HG03378 (cell line): ENCODE results near the gene MAST4.
"Not testable (repeated sequence)": the region's sequence is repeated elsewhere in the genome, so short reads cannot be mapped to it uniquely, and the experiment has no call there.

Experiments
- ATAC-seq: cut with Tn5 transposase; IDR thresholded peaks from one replicate; pipeline ENCODE4 v1.9.1; 2021; ENCODE audit warnings: mild to moderate bottlenecking, moderate library complexity; ENCODE audit not compliant: unreplicated experiment

The MAST4 gene

DNA sequence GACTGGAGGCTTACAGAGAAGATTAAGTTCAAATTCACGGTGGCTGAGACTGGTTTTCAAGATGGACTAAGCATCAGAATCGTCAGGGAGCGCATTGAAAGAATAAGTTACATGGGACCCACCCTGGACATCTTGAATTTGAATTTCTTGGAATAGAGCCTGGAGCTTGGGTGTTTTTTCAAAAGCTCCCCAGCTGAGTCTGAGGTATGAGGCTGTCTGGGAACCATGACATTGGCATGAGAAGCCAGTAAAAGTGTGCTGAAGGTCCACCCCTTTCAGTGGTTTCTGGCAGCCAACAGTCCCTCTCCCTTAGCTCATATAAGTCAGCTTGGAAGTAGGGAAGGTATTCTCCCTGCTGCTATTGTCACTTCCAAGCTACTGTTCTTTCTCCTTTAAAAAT lies 97.8 kb downstream of the MAST4 start:
- ATAC-seq: no peak

GRCh38 chr5:66695840-66696239 lies 99.6 kb downstream of the MAST4 start:
- ATAC-seq: not testable (repeated sequence)

- no peak for ATAC-seq
These were observed 101.8 kb downstream of the MAST4 start for GRCh38 chr5:66697796-66698564.

- ATAC-seq: no peak
These were observed 105.1 kb downstream of the MAST4 start for GRCh38 chr5:66701244-66701643.

- ATAC-seq: no peak
These were observed 106.2 kb downstream of the MAST4 start for GRCh38 chr5:66702426-66702825.

DNA sequence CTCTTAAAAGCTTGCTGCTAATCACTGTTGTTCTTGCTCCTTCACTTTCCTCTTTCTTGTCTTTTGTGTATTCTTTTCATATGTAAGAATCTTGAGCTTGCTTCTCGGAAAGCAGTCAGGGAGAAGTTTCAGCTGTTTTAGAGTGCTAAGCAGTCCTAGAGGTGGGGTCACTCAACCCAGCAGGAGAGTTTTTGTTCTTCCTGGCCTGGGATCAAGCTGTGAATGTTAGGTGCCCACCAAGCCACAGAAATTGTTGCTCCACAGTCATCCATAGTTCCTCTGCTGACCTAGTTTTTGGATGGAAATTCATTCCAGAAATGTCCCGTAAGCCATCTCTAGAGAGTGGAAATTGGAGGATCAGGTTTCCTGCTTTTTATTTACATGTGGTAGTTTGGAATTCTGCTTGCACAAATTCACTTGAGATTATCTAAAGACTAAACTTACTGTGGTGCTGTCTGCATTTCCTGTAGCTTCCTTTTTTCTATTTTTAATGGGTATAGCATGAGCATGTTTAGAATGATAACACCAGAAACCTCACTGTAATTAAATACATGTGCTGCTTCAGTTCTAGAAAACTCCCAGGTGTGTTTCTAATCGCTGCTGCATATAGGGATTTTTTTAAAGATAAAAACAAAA lies 108.7 kb downstream of the MAST4 start:
- no peak for ATAC-seq

- ATAC-seq: no peak
These were observed 112.2 kb downstream of the MAST4 start for GRCh38 chr5:66708368-66708767.

GRCh38 chr5:66710557-66711088 lies 114.4 kb downstream of the MAST4 start:
- ATAC-seq: no peak

- peak; percentile 85 for ATAC-seq
These were observed 117.8 kb downstream of the MAST4 start for GRCh38 chr5:66713998-66714397.

GRCh38 chr5:66717455-66718373 lies 121.5 kb downstream of the MAST4 start:
- ATAC-seq: no peak

DNA sequence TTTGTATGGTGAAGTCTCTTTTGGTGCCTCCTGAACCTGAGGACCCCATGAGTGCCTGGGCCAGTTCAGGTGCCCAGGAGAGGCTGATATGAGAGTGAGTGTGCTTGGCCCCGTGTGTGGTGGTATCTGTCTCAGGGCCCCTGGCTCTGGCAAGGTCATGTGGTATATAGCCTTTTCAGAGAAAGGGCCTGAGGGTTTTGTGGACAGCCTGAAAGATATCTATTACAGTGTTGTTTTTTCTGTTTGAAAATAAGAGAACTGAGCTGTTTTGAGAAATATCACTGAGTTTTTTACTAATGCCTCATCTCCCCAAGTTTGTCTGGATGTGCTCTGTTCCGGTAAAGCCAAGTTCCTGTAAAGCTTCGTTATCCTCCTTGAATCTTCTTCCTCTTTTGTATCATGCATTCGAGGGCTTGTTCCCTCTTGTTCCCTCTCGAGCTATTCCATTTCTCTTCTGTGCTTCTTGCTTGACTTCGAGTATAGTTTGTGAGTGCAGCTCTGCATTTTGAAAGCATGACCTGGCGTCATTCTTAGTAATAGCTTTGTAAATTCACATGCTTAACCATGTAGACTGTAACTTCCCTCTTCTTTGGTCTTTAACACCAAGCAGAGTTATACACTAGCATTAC lies 122.3 kb downstream of the MAST4 start:
- ATAC-seq: no peak

GRCh38 chr5:66720780-66721179 lies 124.6 kb downstream of the MAST4 start:
- ATAC-seq: no peak

DNA sequence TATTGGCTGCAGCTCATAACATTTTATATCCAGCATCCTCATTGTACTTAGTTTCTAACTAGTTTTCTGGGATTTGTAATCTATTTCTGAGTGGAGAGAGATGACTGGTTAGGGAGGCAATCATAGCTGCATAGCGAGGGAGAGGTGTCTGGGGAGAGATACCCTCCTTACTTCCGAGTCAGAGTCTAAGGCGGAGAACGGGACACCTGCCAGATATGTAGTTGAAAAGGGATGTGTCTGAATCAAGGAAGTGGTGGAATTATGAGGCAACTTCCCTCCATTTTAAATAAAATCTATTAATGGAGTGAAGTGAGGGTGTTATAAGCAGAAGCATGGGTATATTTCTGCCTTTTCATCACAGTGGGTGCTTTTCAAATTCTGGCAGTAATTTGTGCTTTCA lies 126.5 kb downstream of the MAST4 start:
- ATAC-seq: no peak

GRCh38 chr5:66724349-66725139 lies 128.4 kb downstream of the MAST4 start:
- ATAC-seq: no peak

- ATAC-seq: no peak
These were observed 131.4 kb downstream of the MAST4 start for GRCh38 chr5:66727630-66728029.

- ATAC-seq: no peak
These were observed 131.9 kb downstream of the MAST4 start for GRCh38 chr5:66728049-66728448.

- ATAC-seq: no peak
These were observed 140.9 kb downstream of the MAST4 start for GRCh38 chr5:66737096-66737495.

GRCh38 chr5:66738136-66738535 lies 141.9 kb downstream of the MAST4 start:
- no peak for ATAC-seq

GRCh38 chr5:66739021-66739420 lies 142.8 kb downstream of the MAST4 start:
- no peak for ATAC-seq

- no peak for ATAC-seq
These were observed 143.8 kb downstream of the MAST4 start for GRCh38 chr5:66739951-66740350.
